ENCODE measurements around the gene IGFBP3.

Gene IGFBP3

DNA sequence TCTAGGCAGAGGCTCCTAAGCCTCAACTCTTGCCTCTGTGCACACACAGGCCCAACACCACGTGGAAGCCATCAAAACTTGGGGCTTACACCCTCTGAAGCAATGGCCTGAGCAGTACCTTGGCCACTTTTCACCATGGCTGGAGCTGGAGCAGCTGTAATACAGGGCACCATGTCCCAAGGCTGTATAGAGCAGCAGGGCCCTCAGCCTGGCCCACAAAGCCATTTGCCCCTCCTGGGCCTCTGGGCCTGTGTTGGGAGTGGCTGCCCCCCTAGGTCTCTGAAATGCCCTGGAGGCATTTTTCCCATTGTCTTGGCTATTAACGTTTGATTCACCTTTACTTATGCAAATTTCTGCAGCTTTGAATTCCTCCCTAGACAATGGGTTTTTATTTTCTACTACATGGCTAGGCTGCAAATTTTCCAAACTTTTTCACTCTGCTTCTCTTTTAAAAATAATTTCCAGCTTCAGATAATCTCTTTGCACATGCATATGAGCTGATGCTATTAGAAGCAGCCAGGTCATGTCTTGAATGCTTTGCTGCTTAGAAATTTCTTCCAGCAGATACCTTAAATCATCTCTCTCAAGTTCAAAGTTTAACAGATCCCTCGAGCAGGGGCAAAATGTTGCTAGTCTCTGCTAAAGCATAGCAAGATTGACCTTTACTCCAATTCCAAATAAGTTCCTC is 42.5 kb downstream of the IGFBP3 start:
- no peak for TF ChIP-seq GATA2 (IDR thresholded peaks at IDR 0.05; ENCODE audit: low read depth, low read length)
- no peak for TF ChIP-seq GATA3 (IDR thresholded peaks at IDR 0.05; ENCODE audit: low read depth, low read length)

DNA sequence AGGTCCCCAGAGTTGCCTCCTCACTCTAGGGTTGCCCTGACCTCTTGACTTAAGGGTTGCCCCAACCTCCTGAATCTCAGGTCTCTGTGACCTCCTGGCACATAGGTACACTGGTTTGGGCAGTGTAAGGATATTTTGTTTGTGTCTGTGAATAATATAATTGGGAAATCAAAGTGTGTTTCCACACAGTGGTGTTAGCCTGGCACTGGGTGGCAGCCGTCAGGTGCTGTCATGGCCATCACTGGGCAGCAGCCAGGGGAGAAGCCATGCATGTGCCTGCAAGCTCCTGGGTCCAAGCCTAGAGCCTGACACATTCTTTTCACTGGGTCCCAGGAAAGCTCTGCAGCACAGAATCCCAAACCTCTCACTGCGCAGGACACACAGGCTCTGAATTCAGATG is 44.6 kb downstream of the IGFBP3 start:
- TF ChIP-seq GATA2 (IDR thresholded peaks at IDR 0.05; ENCODE audit: low read depth, low read length) (no peak), GATA3 (IDR thresholded peaks at IDR 0.05; ENCODE audit: low read depth, low read length) (no peak)

DNA sequence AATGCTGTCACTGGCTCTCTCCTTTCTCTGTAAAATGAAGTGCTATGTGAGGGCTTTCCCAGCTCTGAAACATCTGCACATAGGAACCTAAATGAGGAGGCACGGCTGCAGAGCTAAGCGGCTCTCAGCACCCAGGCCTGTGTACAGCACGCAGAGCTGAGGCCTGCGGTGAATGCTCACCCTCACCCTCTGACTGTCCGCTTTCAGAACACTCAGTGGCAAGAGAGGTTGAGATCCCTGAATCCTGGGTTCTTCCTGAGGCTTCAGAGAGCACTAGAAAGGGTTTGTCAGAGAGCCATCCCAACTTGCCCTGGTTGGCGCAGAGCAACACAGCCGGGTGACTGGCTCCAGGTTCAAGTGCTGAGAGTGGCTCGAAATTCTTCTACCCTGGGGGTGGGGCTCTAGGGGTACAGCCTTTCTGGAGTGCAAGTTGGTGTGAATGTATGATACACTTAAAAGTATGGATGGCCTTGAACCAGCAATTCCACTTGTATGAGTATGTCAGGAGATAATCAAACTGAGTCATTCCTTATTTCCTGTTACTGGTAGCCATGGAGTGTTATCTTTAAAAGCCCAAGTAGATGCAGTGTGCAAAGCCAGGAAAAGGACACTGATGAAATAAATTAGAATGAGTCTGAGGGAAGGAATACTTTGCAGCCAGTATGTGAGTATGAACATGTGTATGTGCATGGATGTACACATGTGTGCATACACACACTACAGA is 46.5 kb downstream of the IGFBP3 start:
- TF ChIP-seq GATA3 (IDR thresholded peaks at IDR 0.05; ENCODE audit: low read depth, low read length) (no peak), GATA2 (IDR thresholded peaks at IDR 0.05; ENCODE audit: low read depth, low read length) (no peak)

DNA sequence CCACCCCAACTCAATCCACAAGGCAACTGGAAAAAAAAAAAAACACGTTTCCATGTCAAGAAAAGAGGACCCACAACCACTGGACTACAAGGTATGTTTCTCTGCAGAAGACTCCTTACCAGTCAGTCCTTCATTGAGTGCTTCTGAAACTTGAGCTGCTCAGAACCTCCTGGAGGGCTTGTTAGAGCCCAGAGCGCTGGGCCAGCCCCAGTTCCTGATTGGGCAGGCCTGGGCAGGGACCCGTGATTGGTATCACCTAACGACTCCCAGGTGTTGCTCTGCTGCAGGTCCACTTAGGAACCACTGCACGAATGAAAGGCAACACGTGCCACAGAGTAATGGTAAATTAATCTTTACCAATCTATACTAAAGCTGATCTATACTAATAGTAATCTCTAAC is 47.7 kb downstream of the IGFBP3 start:
- TF ChIP-seq GATA2 (IDR thresholded peaks at IDR 0.05; ENCODE audit: low read depth, low read length) (no peak), GATA3 (IDR thresholded peaks at IDR 0.05; ENCODE audit: low read depth, low read length) (no peak)

DNA sequence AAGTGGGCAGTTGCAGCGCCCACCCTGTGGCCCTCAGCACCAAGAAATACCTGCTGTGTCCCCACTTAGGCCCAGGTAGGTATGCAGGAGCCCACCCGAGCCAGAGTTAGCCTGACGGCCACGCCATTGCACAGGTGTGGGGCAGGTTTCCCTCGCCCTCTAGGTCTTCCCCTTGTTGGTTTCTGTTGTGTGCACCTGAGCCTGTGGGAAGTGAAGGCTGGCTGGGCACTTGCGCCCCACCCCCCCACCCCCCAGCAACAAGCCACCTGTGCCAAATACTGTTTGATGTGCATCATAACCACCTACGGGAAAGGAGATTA is 48.1 kb downstream of the IGFBP3 start, which contains the start of gene CCDC201:
Gene CCDC201 (minus strand): TSS at position 48 of the 320 bp plus-strand sequence. CDS start 75 bp downstream, outside the sequence.
- TF ChIP-seq GATA2 (IDR thresholded peaks at IDR 0.05; ENCODE audit: low read depth, low read length): no peak

DNA sequence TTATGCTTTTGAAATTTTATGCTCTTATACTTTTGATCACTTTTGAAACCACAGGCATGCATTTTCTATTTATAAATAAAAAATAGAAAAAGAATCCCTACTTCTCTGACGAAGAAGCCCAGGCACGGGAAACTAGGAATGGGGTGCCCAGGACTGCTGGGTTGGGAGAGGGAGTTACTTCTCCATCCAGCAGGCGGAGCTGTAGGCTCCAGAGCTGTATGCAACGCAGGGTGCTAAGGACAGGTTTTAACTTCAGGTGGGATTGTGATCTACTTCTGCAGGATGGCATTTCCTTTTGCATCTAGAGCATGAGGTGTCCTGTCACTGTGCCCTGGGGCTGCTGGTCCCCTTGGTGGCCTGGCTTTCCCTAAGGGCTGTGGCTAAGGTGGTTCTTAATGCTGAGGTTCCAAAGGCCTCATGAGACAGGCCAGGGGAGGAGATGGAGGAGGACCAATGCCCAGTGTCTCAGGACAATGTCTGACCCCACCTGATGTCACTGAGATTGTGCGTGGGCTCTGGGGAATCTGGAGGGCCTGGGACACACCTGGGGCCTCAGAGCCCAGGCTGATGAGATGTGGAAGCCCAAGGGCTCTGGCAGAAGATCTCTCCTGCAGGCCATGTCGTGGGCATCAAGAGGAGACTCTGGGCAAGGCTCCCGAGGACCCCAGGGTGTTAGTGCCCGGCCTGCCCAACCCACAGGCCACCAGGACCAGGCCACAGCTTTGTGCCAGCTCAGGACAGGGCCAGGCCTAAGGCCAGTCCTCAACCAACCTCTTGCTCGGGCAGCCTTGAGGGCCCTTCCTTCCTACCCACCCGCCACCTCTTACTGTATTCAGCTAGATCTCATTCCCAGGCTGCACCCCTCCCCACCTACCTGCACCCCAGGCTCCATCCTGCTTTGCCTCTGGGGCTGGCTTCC is 48.7 kb downstream of the IGFBP3 start:
- TF ChIP-seq GATA3 (IDR thresholded peaks at IDR 0.05; ENCODE audit: low read depth, low read length) (no peak), GATA2 (IDR thresholded peaks at IDR 0.05; ENCODE audit: low read depth, low read length) (no peak)

DNA sequence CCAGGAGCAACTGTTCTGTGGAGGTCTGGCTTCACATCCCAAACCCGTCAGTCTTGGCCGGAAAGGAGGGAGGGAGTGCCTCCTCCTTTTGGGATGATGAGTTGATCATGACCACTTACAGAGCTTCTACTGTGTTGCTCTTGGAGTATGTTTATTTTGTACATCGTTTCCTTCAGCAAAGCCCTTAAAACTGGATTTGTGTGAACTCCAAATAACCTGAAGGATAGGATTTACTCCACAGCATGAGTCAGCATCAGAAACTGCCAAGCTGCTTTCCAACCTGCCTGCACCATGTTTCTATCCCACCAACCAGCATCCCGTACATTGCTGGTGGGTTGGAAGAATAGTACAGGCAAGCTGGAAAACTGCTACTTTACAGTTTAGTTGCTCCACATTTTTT is 51.6 kb downstream of the IGFBP3 start:
- TF ChIP-seq GATA3 (IDR thresholded peaks at IDR 0.05; ENCODE audit: low read depth, low read length) (no peak), GATA2 (IDR thresholded peaks at IDR 0.05; ENCODE audit: low read depth, low read length) (no peak)

DNA sequence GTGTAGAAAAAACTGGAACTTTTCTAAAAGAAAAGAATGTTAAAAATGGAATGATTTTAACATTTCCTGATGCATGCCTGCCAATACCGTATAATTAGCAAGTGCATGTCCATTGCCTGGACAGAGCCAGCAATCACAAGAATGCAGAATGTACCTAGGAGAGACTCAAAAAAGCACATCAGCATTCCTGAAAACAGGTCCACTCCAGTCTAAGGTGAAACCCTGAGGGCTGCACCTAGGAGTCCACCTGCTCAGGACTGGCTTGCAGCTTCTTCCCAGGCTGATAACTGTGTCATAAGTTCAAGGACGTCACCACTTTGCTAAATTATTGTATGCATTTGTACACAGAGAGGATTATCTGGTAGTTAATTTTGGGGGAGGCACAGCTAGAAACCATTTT is 53.6 kb downstream of the IGFBP3 start:
- TF ChIP-seq GATA3 (IDR thresholded peaks at IDR 0.05; ENCODE audit: low read depth, low read length) (no peak), GATA2 (IDR thresholded peaks at IDR 0.05; ENCODE audit: low read depth, low read length) (no peak)

DNA sequence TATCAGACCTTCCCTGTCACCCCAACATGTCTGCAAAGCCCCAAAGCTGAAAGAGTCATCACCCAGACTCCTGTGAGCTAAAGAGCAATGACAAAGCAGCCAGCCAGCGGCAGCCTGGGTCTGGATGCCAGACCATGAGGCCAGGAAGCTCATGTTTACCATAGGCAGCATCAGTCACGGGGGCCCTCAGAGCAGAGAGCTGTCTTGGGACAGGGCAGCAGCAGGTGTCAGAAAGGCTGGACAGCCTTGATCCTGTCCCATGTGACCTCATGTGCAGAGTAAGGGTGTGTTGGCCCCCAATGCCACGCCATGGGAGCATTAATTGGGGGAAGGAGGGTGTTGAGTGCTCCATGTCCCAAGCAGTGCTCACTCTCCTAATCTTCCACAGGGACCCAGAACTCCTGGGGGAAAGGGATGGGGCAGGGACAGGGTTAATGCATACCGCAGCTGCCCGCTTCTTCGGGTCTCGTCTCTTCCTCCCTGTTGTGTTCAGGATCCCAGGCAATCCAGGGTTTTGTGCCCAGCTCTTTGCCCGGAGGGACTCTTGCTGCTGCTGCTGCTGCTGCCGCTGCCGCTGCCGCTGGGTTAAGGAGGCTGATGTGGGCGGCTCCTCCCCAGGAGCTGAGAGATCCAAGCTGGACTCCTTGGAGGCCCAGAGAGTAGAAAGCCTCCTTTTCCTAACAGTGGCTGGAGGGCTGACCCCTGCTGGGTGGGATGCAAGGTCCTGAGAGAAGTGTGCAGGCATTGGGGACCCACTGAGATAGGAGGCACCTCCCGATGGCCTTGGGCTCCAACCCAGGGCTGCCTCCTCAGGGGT is 55.3 kb downstream of the IGFBP3 start:
- TF ChIP-seq GATA2 (IDR thresholded peaks at IDR 0.05; ENCODE audit: low read depth, low read length): no peak
- no peak for TF ChIP-seq GATA3 (IDR thresholded peaks at IDR 0.05; ENCODE audit: low read depth, low read length)

DNA sequence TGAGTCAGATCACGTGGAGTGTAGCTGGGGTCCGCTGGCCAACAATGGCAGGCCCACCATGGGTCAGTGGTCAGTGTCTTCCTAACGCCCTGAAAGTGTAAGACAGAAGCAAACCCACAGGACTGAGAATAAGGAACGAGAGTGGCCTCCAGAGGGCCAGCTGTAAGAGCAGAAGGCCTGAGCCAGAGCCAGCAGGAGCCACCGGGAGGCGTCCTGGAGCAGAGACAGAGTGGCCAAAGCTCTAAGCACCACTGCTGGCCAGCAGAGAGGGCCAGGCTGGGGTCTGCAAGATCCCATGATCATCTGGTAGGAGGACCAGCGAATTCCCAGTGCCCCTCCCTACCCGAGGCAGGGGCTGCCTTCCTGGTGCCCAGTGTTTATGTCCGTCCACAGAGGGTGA is 57.4 kb downstream of the IGFBP3 start:
- no peak for TF ChIP-seq GATA2 (IDR thresholded peaks at IDR 0.05; ENCODE audit: low read depth, low read length)
- TF ChIP-seq GATA3 (IDR thresholded peaks at IDR 0.05; ENCODE audit: low read depth, low read length): no peak
